Right cardiac atrium (tissue), 5 donors: Measurements from ENCODE around the gene NAA30. TPM values are rescaled to one million over a fixed set of nuclear protein-coding genes. Genes with fewer than 3 reads are reported as not detected.

Source experiments
- ATAC-seq, 2 donors: fragments of 200-7000 bp; cut with Tn5 transposase; one replicate each; pipeline versions ENCODE4 v1.8.0 to v1.9.1; 2020; ENCODE audit warnings: moderate library complexity in 2 of 2, mild to moderate bottlenecking in 1 of 2
- DNase-seq, 3 donors: peaks; one replicate each; pipeline ENCODE4 v3.0.0-alpha.2; 2020
- H3K27ac ChIP-seq: one replicate; pipeline ENCODE4 v1.5.1; 2013; ENCODE audit warnings: mild to moderate bottlenecking, low read length, control low read depth, moderate library complexity
- H3K27me3 ChIP-seq: one replicate; pipeline ENCODE4 v1.6.1; 2013; ENCODE audit not compliant: control insufficient read depth, insufficient read depth
- H3K4me1 ChIP-seq: one replicate; pipeline ENCODE4 v1.6.1; 2013; ENCODE audit warnings: low read length; ENCODE audit not compliant: control insufficient read depth, insufficient read depth
- H3K4me3 ChIP-seq: one replicate; pipeline ENCODE4 v1.5.1; 2013; ENCODE audit warnings: low read length, control low read depth
- H3K9me3 ChIP-seq: one replicate; pipeline ENCODE4 v1.6.1; 2013; ENCODE audit warnings: low read length; ENCODE audit not compliant: control insufficient read depth
- WGBS: extraction: QIAGEN DNeasy Blood & Tissue Kit; methylation state at CpG from one replicate; pipeline ENCODE4 v1.1.7; 2013; 5-methylcytosine and 5-hydroxymethylcytosine counted together
- intact Hi-C, 4 donors: fragments of 100-400 bp; cut with DNase I; formaldehyde crosslinking; loops; one replicate each; pipeline versions ENCODE4 v1.11.0 to v1.14.0; 2022 to 2023
- polyA plus RNA-seq: library from polyadenylated mRNA; stranded (reverse); fragments of 200-250 nt; gene quantifications from one replicate; pipeline ENCODE4 v1.2.3, GENCODE V29; 2013
- total RNA-seq, 4 donors: library from RNA; stranded (reverse); fragmentation: NEBNext Ultra II Directional; extraction: Animal tissue kit (Norgen Biotek cat#: 25700); gene quantifications; one replicate each; pipeline ENCODE4 v1.2.1, GENCODE V29; 2021
- donor health status: healthy with polysubstance abuse.
- donor health status: DM: no; HTN: yes; CAD: no.
- donor health status: DM: no; HTN: no; CAD: no.
- donor health status: DM: no; HTN: yes; CAD: no; lungs with severe emphysema.
- donor health status: DM: yes; HTN: yes; CAD: no.

NAA30 gene
- total and polyA plus RNA-seq, 5 donors, result 9.1 to 23.8 (median 23.2) TPM

GRCh38 chr14:57420033-57420432 is 29.6 kb downstream of the NAA30 start:
- intact Hi-C loops, result no loop called here
- Histone ChIP-seq H3K27ac (no peak overlapping the region), H3K4me3 (no peak overlapping the region), H3K9me3 (no peaks in the 10 kb centered on the region), H3K4me1 (no peaks in the 10 kb centered on the region), H3K27me3 (no peaks in the 10 kb centered on the region)
- ATAC-seq, result no peak
- DNase-seq, result no peak
- WGBS, result 64% methylated on average over 4 of the region's 4 CpGs

GRCh38 chr14:57420986-57421385 is 30.6 kb downstream of the NAA30 start:
- no peak overlapping the region for H3K4me3 ChIP-seq
- no peaks in the 10 kb centered on the region for H3K4me1 ChIP-seq
- H3K27ac ChIP-seq, result no peak overlapping the region
- intact Hi-C loops, result no loop called here
- DNase-seq (no peak), ATAC-seq (no peak)
- WGBS, result 92% methylated on average over 3 of the region's 3 CpGs
- no peaks in the 10 kb centered on the region for H3K9me3 ChIP-seq
- H3K27me3 ChIP-seq, result no peaks in the 10 kb centered on the region

- ATAC-seq, result no peak
- no peak overlapping the region for H3K27ac ChIP-seq
- H3K27me3 ChIP-seq, result no peaks in the 10 kb centered on the region
- intact Hi-C loops, result no loop called here
- no peak overlapping the region for H3K4me3 ChIP-seq
- no peaks in the 10 kb centered on the region for H3K4me1 ChIP-seq
- no peak for DNase-seq
- no peaks in the 10 kb centered on the region for H3K9me3 ChIP-seq
These were observed 45.5 kb downstream of the NAA30 start for GRCh38 chr14:57435923-57436322.

GRCh38 chr14:57461777-57462320 is 71.5 kb downstream of the NAA30 start:
- no peaks in the 10 kb centered on the region for H3K9me3 ChIP-seq
- 82% methylated on average over 5 of the region's 5 CpGs for WGBS
- ATAC-seq, result no peak
- no peak overlapping the region for H3K4me3 ChIP-seq
- intact Hi-C loops, result no loop called here
- no peak overlapping the region for H3K27ac ChIP-seq
- no peaks in the 10 kb centered on the region for H3K4me1 ChIP-seq
- no peak for DNase-seq
- no peaks in the 10 kb centered on the region for H3K27me3 ChIP-seq

GRCh38 chr14:57462551-57462950 is 72.2 kb downstream of the NAA30 start:
- ATAC-seq (no peak), DNase-seq (no peak)
- no peaks in the 10 kb centered on the region for H3K9me3 ChIP-seq
- 81% methylated on average over 3 of the region's 3 CpGs for WGBS
- no peaks in the 10 kb centered on the region for H3K4me1 ChIP-seq
- H3K27me3 ChIP-seq, result no peaks in the 10 kb centered on the region
- H3K4me3 ChIP-seq, result no peak overlapping the region
- no peak overlapping the region for H3K27ac ChIP-seq
- intact Hi-C loops, result no loop called here

DNA sequence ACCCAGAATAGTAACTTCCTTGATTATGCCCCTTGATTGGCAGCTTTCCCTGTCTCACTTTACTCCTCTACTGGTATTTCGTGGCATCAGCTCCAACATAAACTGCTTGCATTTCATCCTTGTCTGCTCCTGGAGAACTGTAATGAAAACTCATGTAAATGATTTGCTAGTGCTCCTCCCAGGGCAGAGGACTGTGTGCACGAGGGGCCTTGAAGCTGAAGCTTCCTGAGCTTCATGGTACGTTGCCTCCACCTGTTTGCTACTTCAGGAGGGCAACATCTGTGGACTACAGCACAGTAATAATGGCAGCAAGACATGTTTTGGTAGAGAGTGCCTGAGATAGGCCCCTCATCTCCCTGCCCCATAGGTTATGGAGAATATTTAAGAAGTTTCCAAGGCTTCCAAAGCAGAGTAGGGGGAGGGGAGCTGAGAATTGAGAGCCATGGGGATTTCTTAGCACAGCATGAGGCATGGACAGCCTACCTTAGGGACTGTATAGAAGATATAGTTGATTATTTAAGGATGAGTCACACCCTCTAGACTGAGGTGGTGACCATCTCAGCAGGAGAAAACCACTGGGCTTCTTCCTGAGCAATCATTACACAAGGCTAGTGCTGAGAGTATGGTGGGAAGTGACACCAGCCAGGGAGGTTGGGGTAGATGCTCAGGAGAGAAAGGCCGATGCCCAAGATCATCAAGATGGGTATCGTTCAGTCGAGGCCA is 73.8 kb downstream of the NAA30 start:
- Histone ChIP-seq H3K4me1 (no peaks in the 10 kb centered on the region), H3K4me3 (no peak overlapping the region), H3K9me3 (no peaks in the 10 kb centered on the region), H3K27me3 (no peaks in the 10 kb centered on the region), H3K27ac (no peak overlapping the region)
- ATAC-seq (no peak), DNase-seq (no peak)
- intact Hi-C loops, result no loop called here
- 81% methylated on average over 6 of the region's 6 CpGs for WGBS

Other genes with a start within 250 kb of the NAA30 start
- gene EXOC5, start 121.7 kb upstream of the NAA30 start, total RNA-seq, result 10 to 100 TPM; 52.7 to 66.5 (median 56.9) TPM
- gene EXOC5, start 121.7 kb upstream of the NAA30 start, polyA plus RNA-seq, result 11.3 TPM
- 10 to 100 TPM; 40.8 to 58.7 (median 52.7) TPM for gene AP5M1, start 121.6 kb upstream of the NAA30 start, total RNA-seq
- gene AP5M1, start 121.6 kb upstream of the NAA30 start, polyA plus RNA-seq, result 16.0 TPM
- gene CCDC198, start 103.3 kb downstream of the NAA30 start, total RNA-seq, result not detected
- gene CCDC198, start 103.3 kb downstream of the NAA30 start, polyA plus RNA-seq, result not detected